ENCODE results near the gene VPS36.
A peak's percentile ranks its signal among the peaks of the same experiment; 100 is the strongest.
"Not testable (repeated sequence)": the region's sequence is repeated elsewhere in the genome, so short reads cannot be mapped to it uniquely, and the experiment has no call there.

VPS36 gene

DNA sequence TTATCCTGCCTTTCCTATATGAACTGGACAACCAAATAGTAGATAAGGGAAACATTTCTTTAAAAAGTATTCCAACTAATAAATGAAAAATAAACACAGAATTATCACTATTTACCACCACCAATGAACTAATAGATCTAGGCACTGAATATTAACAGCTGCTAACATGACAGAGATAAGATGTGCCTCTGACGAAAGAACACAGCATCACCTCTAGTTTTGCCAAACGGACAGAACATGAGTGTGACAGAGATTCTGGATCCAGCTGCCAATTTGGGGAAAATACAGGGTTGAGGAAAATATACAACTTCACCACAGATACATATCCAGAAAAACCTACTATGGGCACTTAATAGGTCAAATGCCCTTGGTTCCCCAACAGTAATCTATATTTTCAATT is 18.0 kb downstream of the VPS36 start:
- no peak for DNase-seq

DNA sequence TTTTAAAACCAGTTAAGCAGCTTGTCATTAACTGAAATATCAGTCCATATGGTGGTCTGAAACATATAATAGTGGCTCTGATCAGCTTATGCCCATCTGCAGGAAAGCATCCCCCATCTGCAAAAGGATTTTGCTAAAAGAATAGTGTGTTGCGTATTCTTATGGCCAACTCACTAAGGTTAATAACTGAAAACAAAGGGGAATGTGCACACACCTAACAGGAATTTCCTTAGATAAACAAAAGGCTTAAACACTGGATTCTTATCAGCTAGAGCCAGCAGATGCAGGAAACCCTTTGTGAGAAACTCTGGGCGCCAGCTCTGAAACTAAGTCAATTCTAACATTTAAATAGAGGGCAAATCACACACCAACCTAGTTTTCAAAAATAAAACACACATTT is 22.1 kb downstream of the VPS36 start:
- DNase-seq = no peak

DNA sequence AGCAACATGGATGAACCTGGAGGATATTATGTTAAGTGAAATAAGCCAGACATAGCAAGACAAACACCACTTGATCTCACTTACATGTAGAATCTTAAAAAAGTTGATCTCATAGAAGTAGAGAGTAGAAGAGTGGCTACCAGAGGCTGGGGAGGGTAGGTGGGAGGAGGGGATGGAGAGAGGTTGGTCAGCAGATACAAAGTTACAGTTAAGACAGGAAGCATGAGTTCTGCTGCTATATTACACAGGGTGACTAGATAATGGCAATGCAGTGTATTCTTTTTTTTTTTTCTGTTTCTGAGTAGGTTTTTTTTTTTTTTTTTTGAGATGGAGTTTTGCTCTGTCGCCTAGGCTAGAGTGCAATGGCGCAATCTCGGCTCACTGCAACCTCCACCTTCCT is 29.2 kb downstream of the VPS36 start:
- peak in 1 of 2 experiments; percentile 9 for DNase-seq

- DNase-seq = no peak
Measured at GRCh38 chr13:52419080-52419479, 31.4 kb downstream of the VPS36 start.

DNA sequence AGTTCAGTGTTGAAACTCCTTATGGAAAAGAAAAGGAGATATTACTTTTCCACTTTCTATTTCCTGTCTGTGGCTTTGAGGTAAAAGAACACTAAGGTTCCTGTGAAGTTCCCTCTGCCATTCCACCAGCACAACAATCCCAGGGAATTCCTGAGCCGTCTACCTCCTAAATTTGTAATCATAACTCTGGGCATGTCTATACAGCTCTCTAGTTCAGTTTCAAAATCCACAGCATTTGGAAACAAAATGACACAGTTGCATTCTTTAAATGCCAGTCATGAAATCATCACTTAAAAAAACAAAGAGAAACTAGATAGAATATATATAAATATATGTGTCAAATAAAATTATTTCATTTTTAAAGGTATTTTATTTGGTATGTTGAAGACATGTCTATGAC is 35.5 kb downstream of the VPS36 start:
- DNase-seq = no peak

- DNase-seq = no peak
Measured at GRCh38 chr13:52414051-52414450, 36.4 kb downstream of the VPS36 start.

DNA sequence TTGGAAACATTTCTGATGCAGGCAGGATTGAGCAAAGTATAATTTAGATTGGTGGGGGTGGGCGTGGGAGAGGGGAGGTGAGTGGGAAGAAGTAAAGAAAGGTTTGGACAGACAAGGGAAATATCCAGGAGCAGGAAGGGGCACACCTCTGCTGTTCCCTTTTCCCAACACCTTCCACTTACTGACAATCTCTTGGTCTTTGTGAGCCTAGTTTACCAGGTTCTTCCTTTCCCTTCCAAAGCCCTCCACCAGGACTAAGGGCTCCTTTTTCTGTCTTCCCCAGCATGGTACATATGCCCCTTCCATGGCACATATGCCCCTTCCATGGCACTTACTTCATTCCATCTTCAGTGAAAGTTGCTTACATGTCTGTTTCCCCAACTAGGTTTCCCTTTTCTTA is 38.3 kb downstream of the VPS36 start:
- no peak for DNase-seq

DNA sequence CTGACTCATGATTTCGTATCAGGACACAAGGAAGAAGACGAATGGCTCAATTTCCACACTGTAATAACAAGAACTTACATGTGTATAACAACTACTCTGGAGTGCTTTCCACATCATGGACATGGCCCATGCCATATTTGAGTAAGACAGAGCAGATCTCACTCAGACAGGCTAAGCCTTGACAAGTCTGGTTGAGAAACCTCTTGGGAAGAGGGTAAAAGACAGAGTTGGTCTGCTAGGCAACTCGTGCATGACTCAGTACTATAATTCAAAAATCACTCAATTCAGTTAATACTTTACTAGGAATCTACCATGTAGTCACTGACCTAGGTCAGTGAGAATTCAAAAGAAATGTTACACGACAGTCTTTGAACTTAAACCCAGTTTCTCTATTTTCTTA is 38.8 kb downstream of the VPS36 start:
- DNase-seq = no peak

DNA sequence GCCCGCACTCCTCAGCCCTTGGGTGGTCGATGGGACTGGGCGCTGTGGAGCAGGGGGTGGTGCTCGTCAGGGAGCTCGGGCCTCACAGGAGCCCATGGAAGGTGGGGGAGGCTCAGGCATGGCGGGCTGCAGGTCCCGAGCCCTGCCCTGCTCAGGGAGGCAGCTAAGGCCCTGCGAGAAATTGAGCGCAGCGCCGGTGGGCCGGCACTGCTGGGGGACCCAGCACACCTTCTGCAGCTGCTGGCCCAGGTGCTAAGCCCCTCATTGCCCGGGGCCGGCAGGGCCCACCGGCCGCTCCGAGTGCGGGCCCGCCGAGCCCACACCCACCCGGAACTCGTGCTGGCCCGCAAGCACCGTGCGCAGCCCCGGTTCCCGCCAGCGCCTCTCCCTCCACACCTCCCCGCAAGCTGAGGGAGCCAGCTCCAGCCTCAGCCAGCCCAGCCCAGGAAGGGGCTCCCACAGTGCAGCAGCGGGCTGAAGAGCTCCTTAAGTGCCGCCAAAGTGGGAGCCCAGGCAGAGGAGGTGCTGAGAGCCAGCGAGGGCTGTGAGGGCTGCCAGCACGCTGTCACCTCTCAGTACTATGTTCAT is 42.3 kb downstream of the VPS36 start:
- not testable (repeated sequence) for DNase-seq

- not testable (repeated sequence) for DNase-seq
Measured at GRCh38 chr13:52407436-52407835, 43.0 kb downstream of the VPS36 start.

DNA sequence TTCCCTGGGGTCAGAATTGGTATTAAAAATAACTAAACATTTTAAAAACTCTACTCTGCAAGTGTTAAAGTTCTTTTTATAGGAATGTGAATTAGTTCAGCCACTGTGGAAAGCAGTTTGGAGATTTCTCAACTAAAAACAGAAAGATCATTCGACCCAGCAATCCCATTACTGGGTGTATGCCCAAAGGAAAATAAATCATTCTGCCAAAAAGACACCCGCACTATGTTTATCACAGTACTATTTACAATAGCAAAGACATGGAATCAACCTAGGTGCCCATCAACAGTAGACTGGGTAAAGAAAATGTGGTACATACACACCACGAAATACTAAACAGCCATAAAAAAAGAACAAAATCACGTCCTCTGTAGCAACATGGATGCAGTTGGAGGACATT is 43.8 kb downstream of the VPS36 start:
- no peak for DNase-seq

- no peak for DNase-seq
Measured at GRCh38 chr13:52405767-52406494, 44.5 kb downstream of the VPS36 start, which contains the start of gene THSD1. THSD1 (minus strand) TSS chr13:52406172; CDS start chr13:52402600, 3,572 bp downstream.

DNA sequence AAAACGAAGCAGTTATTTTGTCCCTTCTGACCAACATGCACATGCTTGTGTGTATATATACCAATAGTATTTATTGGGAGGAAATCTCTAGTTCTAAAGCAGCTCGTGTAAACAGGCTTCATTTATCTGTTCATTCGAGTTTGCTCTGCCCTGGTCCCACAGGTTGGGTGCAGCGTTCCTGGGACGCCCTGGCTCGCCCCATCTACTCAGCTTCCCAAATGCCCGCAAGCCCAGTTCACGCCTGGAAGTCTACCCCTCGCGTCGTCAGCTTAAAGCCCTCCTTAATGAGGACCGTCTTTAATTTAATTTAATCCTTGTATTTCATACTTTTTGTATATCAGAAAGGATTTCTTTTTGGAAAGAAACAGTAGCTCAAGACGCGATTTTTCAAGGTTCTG is 45.1 kb downstream of the VPS36 start:
- no peak for DNase-seq

- DNase-seq = no peak
Measured at GRCh38 chr13:52399708-52400107, 50.7 kb downstream of the VPS36 start.

DNA sequence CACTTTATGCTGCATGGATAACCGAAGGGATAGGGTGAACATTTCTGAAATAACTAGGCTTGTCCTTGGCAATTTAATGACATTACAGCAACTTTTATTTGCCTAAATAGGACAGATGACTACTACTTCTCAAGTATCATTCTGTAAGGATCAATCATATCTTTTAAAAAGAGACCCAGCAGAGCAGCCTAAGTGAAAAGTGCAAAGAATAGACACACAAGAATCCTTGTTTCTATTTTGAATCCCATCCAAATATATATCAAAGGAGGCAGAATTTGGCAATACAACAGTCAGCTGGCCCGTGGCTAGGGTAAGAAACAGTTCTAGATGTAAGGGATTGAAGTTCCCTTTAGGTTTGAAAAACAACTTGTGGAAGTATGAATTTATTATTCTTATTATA is 51.4 kb downstream of the VPS36 start:
- DNase-seq = no peak

DNA sequence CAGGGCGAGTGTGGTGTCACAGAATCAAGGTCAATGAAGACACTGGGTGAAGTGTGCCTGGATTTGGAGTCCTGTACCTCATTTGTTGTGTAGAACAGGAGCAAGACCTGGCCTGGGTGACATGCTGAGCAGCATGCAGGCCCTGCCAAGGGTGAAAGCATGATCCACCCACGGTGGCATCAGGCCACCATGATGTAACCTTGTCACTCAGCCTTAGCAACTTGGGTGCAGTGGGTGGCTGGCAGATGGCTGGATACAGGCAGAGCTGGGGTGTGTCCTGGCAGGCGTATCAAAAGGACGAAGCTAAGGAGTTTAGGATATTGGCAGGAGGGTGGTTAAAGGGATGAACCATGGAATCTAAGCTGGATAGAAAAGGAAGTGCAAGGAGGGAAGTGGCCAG is 54.7 kb downstream of the VPS36 start:
- no peak for DNase-seq

DNA sequence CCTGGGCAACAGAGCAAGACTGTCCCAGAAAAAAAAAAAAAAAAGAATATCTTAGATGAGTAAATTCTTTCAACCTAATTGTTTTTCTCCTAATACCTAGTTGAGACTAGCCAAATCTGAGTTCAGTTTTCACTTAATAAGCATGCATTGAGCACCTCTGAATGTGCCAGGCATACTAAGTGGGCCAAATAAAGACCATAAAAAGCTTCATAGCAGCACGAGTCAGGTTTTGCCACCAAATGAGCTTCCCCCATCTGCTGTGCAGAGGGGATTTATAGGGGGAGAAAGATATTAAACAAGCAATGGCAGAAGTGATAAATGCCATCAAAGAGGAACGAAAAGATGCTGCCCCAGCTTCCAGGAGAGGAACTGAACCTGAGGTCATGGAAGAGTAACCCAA is 55.8 kb downstream of the VPS36 start:
- no peak for DNase-seq

- DNase-seq = no peak
Measured at GRCh38 chr13:52393572-52394357, 56.7 kb downstream of the VPS36 start.

DNA sequence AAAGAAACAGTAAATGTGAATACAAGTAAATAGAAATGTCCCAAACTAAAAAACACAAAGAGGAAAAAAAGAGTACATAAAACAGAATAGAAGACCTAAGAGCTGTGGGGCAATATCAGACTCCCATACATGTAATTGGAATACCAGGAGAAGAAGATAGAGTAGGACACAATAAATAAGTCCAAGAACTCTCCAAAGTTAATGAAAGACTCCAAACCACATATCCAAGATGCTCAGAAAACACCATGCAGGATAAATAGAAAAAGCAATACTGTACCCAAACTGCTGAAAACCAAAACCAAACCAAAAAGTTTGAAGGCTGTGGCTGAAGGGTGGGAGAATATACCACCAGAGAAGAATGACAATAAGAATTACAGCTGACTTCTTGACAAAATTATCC is 62.7 kb downstream of the VPS36 start:
- DNase-seq = no peak

GRCh38 chr13:52385870-52386269 is 64.6 kb downstream of the VPS36 start:
- no peak for DNase-seq

GRCh38 chr13:52383366-52383765 is 67.1 kb downstream of the VPS36 start:
- DNase-seq = no peak

GRCh38 chr13:52378312-52378711 is 72.1 kb downstream of the VPS36 start:
- no peak for DNase-seq

GRCh38 chr13:52377898-52378297 is 72.5 kb downstream of the VPS36 start:
- DNase-seq = no peak

GRCh38 chr13:52374873-52375411 is 75.5 kb downstream of the VPS36 start:
- no peak for DNase-seq
